Measurements from ENCODE around the gene PARD3. TPM values are rescaled to one million over a fixed set of nuclear protein-coding genes. Genes with fewer than 3 reads are reported as not detected.
A peak's percentile ranks its signal among the peaks of the same experiment; 100 is the strongest.
"Not testable (repeated sequence)": the region's sequence is repeated elsewhere in the genome, so short reads cannot be mapped to it uniquely, and the experiment has no call there.

Gene PARD3
- total RNA-seq, 1 donor from 2014 or later, result 98.2 TPM

DNA sequence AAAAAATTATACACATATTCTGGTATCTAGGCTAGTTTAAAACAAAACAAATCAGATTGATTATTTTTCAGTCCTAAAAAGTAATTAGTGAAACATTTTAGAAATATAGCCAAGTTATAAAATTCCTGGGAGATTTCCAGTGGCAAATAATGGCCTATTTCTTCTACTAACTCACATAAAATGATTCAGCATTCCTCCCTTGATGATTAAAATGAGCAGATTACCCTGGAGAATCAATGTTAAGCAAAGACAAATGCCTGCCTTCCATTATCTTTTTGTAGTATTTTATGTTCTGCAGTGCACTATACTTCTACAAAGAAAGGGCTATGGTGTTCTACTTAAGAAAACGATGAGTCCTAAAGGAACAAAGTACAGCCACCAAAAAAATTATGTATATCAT is 53.6 kb downstream of the PARD3 start:
- DNase-seq (ENCODE audit: low read depth), result no peak
- FAIRE-seq, result no peak

DNA sequence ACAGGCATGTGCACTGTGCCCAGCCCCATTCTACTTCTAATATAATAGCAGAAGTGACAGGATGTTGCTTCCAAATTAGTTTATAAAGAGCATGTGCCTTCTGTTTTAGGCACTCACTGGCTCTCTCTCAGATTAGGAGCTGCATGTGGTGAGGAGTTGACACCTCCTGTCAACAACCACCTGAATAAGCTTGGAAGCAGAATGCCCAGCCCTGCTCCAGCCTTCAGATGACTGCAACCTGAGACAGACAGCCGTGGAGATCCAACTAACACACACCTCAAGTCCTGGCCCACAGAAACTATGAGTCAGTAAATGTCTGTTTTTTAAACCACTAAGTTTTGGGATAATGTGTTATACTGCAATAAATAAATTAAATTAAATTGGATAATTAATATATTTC is 54.5 kb downstream of the PARD3 start:
- no peak overlapping the region for H3K4me3 ChIP-seq (ENCODE audit: low read depth, low read length)
- DNase-seq (ENCODE audit: low read depth) (peak; percentile 97), FAIRE-seq (no peak)
- TF ChIP-seq, protein P1, sequence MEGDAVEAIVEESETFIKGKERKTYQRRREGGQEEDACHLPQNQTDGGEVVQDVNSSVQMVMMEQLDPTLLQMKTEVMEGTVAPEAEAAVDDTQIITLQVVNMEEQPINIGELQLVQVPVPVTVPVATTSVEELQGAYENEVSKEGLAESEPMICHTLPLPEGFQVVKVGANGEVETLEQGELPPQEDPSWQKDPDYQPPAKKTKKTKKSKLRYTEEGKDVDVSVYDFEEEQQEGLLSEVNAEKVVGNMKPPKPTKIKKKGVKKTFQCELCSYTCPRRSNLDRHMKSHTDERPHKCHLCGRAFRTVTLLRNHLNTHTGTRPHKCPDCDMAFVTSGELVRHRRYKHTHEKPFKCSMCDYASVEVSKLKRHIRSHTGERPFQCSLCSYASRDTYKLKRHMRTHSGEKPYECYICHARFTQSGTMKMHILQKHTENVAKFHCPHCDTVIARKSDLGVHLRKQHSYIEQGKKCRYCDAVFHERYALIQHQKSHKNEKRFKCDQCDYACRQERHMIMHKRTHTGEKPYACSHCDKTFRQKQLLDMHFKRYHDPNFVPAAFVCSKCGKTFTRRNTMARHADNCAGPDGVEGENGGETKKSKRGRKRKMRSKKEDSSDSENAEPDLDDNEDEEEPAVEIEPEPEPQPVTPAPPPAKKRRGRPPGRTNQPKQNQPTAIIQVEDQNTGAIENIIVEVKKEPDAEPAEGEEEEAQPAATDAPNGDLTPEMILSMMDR (IDR thresholded peaks at IDR 0.05; ENCODE audit: insufficient read depth, low read length, severe bottlenecking), result no peak
- H3K36me3 ChIP-seq (ENCODE audit: control insufficient read depth, insufficient read depth, low read length), result no peaks in the 10 kb centered on the region
- H3K27me3 ChIP-seq (ENCODE audit: control insufficient read depth, insufficient read depth, low read length), result no peaks in the 10 kb centered on the region

More for the DNA sequence above, 53.6 kb downstream of the PARD3 start:
- no peaks in the 10 kb centered on the region for H3K27me3 ChIP-seq (ENCODE audit: control insufficient read depth, insufficient read depth, low read length)
- H3K4me3 ChIP-seq (ENCODE audit: low read depth, low read length), result no peak overlapping the region
- no peaks in the 10 kb centered on the region for H3K36me3 ChIP-seq (ENCODE audit: control insufficient read depth, insufficient read depth, low read length)
- TF ChIP-seq, protein P1 (IDR thresholded peaks at IDR 0.05; ENCODE audit: insufficient read depth, low read length, severe bottlenecking), result no peak

DNA sequence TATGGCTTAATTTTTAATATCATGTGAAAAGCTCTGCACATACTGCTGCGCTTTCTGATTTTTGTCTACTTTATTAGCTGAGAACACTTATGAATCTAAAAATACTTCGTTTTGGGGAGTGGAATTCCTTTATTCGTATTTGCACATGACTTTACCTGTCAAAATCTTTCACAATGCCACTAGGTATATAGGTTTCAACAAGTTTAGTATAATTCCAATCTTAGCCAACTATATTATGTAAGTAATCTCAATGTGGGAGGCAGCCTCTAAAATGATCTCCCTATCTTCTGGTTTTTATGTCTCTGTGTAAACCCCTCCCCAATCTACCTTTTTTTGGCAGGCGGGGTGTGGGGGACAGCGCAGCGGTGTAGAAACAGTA is 55.3 kb downstream of the PARD3 start:
- TF ChIP-seq, protein P1 (IDR thresholded peaks at IDR 0.05; ENCODE audit: insufficient read depth, low read length, severe bottlenecking), result no peak
- FAIRE-seq (no peak), DNase-seq (ENCODE audit: low read depth) (peak; percentile 69)
- Histone ChIP-seq H3K27me3 (ENCODE audit: control insufficient read depth, insufficient read depth, low read length) (no peaks in the 10 kb centered on the region), H3K4me3 (ENCODE audit: low read depth, low read length) (no peak overlapping the region), H3K36me3 (ENCODE audit: control insufficient read depth, insufficient read depth, low read length) (no peaks in the 10 kb centered on the region)

DNA sequence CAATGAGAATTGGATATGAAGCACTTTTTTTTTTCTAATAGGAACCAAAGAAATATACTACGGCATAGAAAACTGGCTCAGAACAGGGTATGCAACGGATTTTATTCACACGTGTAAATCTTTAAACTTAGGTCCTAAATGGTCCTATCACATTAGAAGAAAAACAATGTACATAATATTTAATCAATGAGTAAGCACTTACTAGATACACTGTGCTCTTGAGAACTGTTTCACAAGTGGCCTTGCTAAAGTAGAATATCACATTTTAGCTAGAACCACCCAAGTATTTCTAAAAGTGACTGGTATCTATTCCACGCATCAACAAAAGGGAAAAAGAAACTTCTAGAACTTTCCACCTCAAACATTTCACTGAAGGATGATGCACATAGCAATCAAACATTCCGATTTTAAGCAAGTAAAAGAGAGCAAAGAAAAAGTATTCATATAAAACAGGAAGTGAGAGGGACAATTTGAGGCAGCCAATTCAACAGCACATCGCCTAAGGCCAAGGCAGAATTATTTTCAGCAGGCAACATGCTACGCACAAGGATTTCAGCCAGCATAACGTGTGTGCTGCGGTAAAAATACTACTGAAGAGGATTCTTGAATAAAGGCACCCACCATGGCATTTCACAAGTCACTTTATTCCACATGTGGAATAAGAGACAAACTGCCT is 55.8 kb downstream of the PARD3 start:
- no peak overlapping the region for H3K4me3 ChIP-seq (ENCODE audit: low read depth, low read length)
- no peaks in the 10 kb centered on the region for H3K27me3 ChIP-seq (ENCODE audit: control insufficient read depth, insufficient read depth, low read length)
- H3K36me3 ChIP-seq (ENCODE audit: control insufficient read depth, insufficient read depth, low read length), result no peaks in the 10 kb centered on the region
- TF ChIP-seq, protein P1 (IDR thresholded peaks at IDR 0.05; ENCODE audit: insufficient read depth, low read length, severe bottlenecking), result no peak
- FAIRE-seq (no peak), DNase-seq (ENCODE audit: low read depth) (peak; percentile 71)

DNA sequence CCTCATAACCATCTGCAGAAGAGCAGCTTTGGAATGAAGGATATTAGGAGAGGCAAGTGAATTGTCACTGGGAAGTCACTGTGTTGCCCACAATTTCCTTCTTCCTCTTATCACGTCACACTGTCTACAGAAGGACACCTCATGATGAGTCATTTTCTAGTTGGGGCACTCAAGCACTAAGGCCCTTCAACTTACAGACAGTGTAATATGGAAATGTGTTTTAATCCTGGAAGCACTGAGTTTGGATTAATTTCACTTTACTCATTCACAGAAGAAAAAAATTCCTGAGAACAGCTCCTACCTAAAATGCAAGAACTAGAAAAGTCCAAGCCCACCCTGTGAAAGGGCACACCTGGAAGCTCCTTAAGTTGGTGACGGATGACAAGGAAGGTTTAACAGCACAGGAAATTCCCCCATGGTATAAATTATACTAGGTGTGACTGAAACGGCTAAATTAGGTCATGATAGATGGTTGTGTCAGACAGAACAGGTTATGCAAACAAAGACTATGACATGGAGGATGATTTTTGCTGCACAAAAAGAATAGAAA is 56.6 kb downstream of the PARD3 start:
- Histone ChIP-seq H3K4me3 (ENCODE audit: low read depth, low read length) (no peak overlapping the region), H3K27me3 (ENCODE audit: control insufficient read depth, insufficient read depth, low read length) (no peaks in the 10 kb centered on the region), H3K36me3 (ENCODE audit: control insufficient read depth, insufficient read depth, low read length) (no peaks in the 10 kb centered on the region)
- TF ChIP-seq, protein P1 (IDR thresholded peaks at IDR 0.05; ENCODE audit: insufficient read depth, low read length, severe bottlenecking), result no peak
- FAIRE-seq (no peak), DNase-seq (ENCODE audit: low read depth) (peak; percentile 99)

DNA sequence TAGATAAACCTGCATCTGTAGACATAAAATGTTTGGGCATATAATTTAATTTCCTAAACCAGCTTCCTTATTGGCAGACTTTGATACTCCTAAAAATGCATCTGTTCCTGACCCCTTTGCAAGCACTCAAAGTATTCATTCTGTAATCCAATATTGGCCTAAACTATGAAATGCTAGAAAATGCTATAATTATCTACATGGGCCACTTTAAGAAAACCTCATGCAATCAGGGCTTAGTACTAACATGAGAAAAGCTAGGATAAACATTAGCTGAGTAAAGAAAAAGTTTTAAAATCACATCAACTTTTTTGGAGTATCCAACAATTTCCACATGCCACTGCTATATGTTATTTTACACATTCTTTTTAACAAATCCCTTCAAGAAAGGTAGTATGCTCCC is 57.2 kb downstream of the PARD3 start:
- TF ChIP-seq, protein P1 (IDR thresholded peaks at IDR 0.05; ENCODE audit: insufficient read depth, low read length, severe bottlenecking), result no peak
- DNase-seq (ENCODE audit: low read depth) (no peak), FAIRE-seq (no peak)
- Histone ChIP-seq H3K36me3 (ENCODE audit: control insufficient read depth, insufficient read depth, low read length) (no peaks in the 10 kb centered on the region), H3K4me3 (ENCODE audit: low read depth, low read length) (no peak overlapping the region), H3K27me3 (ENCODE audit: control insufficient read depth, insufficient read depth, low read length) (no peaks in the 10 kb centered on the region)

DNA sequence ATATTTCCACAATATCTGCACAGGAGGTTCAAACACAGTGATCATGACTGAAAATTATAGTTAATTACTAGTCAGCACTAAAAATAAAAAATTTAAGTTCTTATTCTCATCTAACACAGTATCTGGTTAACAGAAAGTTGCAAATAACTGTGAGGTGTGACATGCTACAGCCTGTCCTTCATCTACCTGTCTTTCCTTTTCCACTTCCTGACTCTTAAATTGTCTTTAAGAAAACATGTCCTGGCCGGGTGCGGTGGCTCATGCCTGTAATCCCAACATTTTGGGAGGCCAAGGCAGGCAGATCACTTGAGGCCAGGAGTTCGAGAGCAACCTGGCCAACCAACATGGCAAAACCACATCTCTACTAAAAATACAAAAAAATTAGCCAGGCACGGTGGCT is 57.9 kb downstream of the PARD3 start:
- FAIRE-seq; H3K36me3 ChIP-seq (ENCODE audit: control insufficient read depth, insufficient read depth, low read length); H3K4me3 ChIP-seq (ENCODE audit: low read depth, low read length); H3K27me3 ChIP-seq (ENCODE audit: control insufficient read depth, insufficient read depth, low read length): not testable (repeated sequence)
- DNase-seq (ENCODE audit: low read depth), result peak; percentile 71
